ENCODE data around the gene STX16. TPM values are rescaled to one million over a fixed set of nuclear protein-coding genes. Genes with fewer than 3 reads are reported as not detected.

STX16 gene
- total RNA-seq, 6 experiments from 2014 or later: 18.1 to 25.3 (median 22.2) TPM

DNA sequence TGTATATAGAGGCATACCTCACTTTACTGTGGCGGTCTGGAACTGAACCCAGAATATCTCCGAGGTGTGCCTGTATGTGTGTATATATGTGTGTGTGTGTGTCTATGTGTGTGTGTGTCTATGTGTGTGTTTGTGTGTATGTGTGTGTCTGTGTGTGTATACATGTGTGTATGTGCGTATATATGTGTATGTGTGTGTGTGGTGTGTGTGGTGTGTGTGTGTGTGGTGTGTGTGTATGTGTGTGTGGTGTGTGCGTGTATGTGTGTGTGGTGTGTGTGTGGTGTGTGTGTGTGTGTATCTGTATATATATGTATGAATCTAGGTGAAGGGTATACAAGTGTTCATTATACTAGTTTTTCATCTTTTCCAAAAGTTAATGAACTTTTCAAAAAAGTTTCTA lies 37.3 kb downstream of the STX16 start:
- no peak for DNase-seq
- no peak for ATAC-seq
- no peaks in the 10 kb centered on the region for H3K27me3 ChIP-seq
- no peaks in the 10 kb centered on the region for H3K9me3 ChIP-seq
- no peaks in the 10 kb centered on the region for H3K36me3 ChIP-seq
- no peak overlapping the region for H3K4me3 ChIP-seq
- 95% methylated on average over 4 of the region's 4 CpGs for WGBS (ENCODE audit: insufficient coverage, low coverage, low lambda C conversion rate, missing lambda C conversion rate)
- no peak overlapping the region for H3K27ac ChIP-seq
- peaks cover 0 to 3% (median 1%) of the 10 kb centered on the region in 4 donors for H3K4me1 ChIP-seq
- TF ChIP-seq POLR2A (IDR thresholded peaks at IDR 0.05): no peak
- TF ChIP-seq, protein P1, sequence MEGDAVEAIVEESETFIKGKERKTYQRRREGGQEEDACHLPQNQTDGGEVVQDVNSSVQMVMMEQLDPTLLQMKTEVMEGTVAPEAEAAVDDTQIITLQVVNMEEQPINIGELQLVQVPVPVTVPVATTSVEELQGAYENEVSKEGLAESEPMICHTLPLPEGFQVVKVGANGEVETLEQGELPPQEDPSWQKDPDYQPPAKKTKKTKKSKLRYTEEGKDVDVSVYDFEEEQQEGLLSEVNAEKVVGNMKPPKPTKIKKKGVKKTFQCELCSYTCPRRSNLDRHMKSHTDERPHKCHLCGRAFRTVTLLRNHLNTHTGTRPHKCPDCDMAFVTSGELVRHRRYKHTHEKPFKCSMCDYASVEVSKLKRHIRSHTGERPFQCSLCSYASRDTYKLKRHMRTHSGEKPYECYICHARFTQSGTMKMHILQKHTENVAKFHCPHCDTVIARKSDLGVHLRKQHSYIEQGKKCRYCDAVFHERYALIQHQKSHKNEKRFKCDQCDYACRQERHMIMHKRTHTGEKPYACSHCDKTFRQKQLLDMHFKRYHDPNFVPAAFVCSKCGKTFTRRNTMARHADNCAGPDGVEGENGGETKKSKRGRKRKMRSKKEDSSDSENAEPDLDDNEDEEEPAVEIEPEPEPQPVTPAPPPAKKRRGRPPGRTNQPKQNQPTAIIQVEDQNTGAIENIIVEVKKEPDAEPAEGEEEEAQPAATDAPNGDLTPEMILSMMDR (IDR thresholded peaks at IDR 0.05): no peak
- intact Hi-C loops (cut with DNase I): no loop called here

DNA sequence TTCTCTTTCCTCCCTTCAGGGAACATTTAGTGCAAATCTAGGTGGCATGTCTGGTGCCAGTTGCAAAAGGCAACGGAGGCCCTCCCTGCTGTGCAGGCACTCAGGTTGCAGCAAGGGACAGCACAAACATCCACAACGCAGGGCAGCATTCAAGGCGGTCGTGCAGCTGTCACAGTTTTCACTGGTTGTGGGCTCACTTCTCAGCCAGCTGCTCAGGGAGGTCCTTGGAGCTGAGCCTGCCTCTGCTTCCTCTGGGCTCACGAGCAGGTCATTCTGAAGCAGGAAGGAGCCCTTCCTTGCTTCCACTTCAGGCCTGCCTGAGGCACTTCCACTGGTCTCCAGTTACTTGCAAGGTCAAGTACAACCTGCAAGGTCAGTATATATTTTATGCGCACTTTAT lies 37.8 kb downstream of the STX16 start:
- TF ChIP-seq POLR2A (IDR thresholded peaks at IDR 0.05): no peak
- TF ChIP-seq, protein P1 (IDR thresholded peaks at IDR 0.05): no peak

DNA sequence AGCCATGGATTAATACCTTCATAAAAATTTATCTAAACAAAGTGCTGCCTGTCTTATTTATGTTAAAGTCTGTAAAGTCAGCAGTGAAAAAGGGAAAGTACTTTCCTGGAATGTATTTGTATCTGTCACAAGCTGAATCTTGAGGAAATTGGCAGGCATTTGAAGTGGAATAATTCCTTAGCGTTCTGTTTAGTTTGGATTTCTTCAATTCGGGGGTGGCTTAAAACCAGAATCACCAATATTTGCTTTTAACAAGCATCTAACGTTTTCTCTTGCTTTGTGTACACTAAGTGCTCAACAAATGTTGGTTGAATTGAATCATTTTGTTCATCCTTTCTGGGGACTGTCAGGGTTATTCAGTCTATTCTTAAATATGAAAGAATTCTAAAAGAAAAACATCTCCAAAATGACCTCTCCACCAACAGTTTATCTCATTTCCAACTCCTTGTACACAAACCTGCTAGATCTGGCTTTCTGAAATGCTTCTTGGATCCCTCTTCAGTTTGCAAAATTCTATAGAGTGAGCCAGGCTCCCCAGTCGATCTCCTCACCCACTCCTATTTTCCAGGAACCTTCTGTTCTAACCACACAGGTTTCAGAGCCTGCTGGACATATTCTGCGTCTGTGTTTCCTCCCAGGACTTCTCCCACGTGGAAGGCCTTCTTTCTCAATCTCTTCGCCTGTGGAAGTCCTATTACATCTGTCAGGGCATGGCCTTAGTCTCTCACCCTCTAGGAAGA lies 39.5 kb downstream of the STX16 start:
- no peaks in the 10 kb centered on the region for H3K9me3 ChIP-seq
- H3K27ac ChIP-seq: no peak overlapping the region
- no peaks in the 10 kb centered on the region for H3K36me3 ChIP-seq
- no peak for DNase-seq
- no peak overlapping the region for H3K4me3 ChIP-seq
- TF ChIP-seq POLR2A (IDR thresholded peaks at IDR 0.05): no peak
- TF ChIP-seq, protein P1 (IDR thresholded peaks at IDR 0.05): no peak
- intact Hi-C loops (cut with DNase I): no loop called here
- H3K4me1 ChIP-seq: peaks cover 0 to 13% (median 3%) of the 10 kb centered on the region in 4 donors
- 43% methylated on average over 7 of the region's 7 CpGs for WGBS (ENCODE audit: insufficient coverage, low coverage, low lambda C conversion rate, missing lambda C conversion rate)
- H3K27me3 ChIP-seq: no peaks in the 10 kb centered on the region
- no peak for ATAC-seq

More for the DNA sequence above, 37.8 kb downstream of the STX16 start:
- H3K36me3 ChIP-seq: no peaks in the 10 kb centered on the region
- no peaks in the 10 kb centered on the region for H3K9me3 ChIP-seq
- intact Hi-C loops (cut with DNase I): no loop called here
- no peak overlapping the region for H3K4me3 ChIP-seq
- peak in 3 of 4 donors; percentile 24 to 53 (median 36) for ATAC-seq
- 65% methylated on average over 4 of the region's 6 CpGs for WGBS (ENCODE audit: insufficient coverage, low coverage, low lambda C conversion rate, missing lambda C conversion rate)
- peaks cover 0 to 8% (median 3%) of the 10 kb centered on the region in 4 donors for H3K4me1 ChIP-seq
- H3K27me3 ChIP-seq: no peaks in the 10 kb centered on the region
- no peak overlapping the region for H3K27ac ChIP-seq
- DNase-seq: no peak

GRCh38 chr20:58691773-58692578 lies 40.9 kb downstream of the STX16 start:
- intact Hi-C loops (cut with DNase I): no loop called here
- ATAC-seq: peak; percentile 57 to 70 (median 65)
- Histone ChIP-seq H3K36me3 (peaks cover 0 to 3% (median under 1%) of the 10 kb centered on the region in 4 donors), H3K4me3 (peak overlapping the region in 1 of 3 donors; percentile 10), H3K27ac (peak overlapping the region; percentile 82 to 93 (median 89)), H3K9me3 (no peaks in the 10 kb centered on the region), H3K27me3 (no peaks in the 10 kb centered on the region), H3K4me1 (peaks cover 0 to 13% (median 3%) of the 10 kb centered on the region in 4 donors)
- TF ChIP-seq, protein P1 (IDR thresholded peaks at IDR 0.05): no peak
- no peak for TF ChIP-seq POLR2A (IDR thresholded peaks at IDR 0.05)
- WGBS (ENCODE audit: insufficient coverage, low coverage, low lambda C conversion rate, missing lambda C conversion rate): 42% methylated on average over 6 of the region's 31 CpGs
- DNase-seq: peak; percentile 67 to 80 (median 77)
